Stimulated activated CD4-positive, alpha-beta T cell treated with anti-CD3 and anti-CD28 coated beads, Interleukin-2, amount 100 ng/mL, for 24 hours (primary cell): ENCODE results near the gene DLG2.

Source experiments
- DNase-seq, 2 donors: peaks; one replicate each; pipeline ENCODE4 v3.0.0-alpha.2; 2020

Gene DLG2

DNA sequence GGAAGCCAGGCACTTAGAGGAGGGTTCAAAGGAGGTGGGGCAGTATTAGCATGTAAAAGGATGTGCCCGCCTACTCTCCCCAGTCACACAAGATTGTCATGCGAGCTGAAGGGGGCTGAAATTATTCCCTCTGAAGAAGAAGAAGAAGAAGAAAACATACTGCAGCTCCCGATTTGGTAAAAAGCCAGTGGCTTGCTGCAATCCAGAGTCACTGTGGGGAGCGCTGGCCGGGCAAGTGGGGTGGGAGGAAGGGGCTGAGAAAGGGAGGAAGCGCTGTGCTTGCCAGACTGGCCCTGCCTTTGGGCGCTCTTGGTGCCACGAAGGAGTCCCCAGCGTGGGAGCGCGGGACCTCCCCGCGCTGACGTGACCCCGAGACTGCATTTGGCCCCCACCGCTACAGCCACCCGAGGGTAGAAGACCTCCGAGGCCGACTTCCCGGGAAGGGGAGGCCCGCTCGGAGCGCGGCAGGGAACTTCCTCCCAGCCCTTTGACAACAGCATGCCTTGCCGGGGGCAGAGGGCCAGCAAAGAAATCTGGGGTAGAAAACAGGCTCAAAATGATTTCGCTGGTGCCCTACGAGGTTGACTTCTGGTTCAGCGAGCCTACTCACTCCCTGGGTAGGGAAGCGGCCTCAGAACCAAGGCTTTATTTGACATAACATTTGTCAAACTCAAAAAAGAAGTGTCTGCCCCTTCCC lies 906.3 kb downstream of the DLG2 start:
- peak in 1 of 2 donors; percentile 1 for DNase-seq

- no peak for DNase-seq
Observed at GRCh38 chr11:84719935-84720577, 907.1 kb downstream of the DLG2 start.

GRCh38 chr11:84714316-84714780 lies 912.8 kb downstream of the DLG2 start:
- DNase-seq: peak in 1 of 2 donors; percentile 6

DNA sequence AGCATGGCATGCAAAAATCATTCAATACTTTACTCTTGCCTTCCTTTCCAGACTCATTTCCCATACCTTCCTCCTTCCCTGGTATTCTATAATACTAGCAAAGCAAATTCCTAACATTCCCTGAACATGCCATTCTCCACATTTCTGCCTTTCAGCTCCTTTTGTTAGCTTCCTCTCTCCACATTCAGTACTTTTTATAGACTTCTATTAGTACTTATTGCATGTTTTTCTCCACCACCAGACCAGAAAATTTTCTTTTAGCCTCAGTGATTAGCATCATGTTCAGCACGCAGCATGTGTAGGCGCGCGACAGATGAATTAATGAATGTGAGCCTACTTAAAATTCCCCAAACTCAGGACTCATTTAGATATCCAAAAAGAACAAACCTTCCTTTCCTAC lies 935.3 kb downstream of the DLG2 start:
- DNase-seq: no peak

GRCh38 chr11:84687433-84687832 lies 939.7 kb downstream of the DLG2 start:
- DNase-seq: no peak

DNA sequence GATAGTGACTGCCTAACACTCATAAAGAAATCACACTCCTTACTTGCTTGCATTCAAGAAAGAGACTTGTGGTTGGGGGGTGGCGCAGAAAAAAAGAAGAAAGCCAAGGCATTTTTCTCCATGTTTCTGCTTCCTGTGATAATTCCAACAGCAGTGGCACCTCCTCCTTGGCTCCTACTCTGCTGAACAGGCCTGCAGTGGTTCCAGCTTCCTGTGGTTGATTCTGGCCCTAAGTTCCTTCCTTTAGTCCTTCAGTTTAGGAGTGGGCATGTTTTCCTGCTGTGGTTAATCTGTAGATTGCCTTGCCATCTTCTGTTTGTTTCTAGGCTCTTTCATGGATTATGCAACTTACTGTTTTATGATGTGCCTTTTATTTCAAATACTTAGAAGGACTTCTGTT lies 940.4 kb downstream of the DLG2 start:
- DNase-seq: no peak

DNA sequence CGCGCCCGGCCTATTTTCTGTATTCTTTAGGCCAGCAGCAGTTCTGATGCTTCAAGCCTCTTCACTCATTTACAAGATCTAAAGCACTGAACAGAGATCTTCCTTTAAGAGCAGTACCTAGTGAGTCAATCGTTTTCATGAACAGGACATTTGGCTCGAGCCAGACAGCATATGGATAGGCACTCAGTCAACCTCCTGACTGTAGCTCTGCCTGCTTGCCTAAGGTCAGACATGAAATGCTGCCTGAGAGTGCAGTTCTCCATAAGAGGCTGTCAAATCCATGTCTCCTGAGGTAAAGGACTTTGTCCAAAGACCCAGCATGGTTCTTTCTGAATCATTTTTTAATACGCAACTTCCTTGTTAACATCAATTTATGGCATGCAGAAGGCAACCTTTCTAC lies 941.2 kb downstream of the DLG2 start:
- DNase-seq: no peak

DNA sequence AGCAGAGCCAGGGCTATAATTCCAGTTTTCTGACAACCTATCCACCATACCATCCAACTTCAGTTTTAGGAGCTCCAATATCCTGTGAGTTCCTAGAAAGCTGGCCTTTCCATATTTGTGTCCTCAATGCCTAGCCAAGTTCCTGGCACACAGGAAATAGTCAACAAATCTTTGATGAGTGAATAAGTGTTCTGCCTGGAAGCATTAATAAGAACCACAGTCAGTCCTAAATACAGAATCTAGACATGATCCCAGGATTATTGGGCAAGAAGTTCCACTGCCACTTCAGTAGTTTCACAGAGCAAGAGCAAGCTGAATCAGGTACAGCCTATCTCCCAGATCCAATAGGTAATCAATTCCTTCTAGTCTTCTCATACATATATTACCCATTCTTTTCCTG lies 942.0 kb downstream of the DLG2 start:
- no peak for DNase-seq

DNA sequence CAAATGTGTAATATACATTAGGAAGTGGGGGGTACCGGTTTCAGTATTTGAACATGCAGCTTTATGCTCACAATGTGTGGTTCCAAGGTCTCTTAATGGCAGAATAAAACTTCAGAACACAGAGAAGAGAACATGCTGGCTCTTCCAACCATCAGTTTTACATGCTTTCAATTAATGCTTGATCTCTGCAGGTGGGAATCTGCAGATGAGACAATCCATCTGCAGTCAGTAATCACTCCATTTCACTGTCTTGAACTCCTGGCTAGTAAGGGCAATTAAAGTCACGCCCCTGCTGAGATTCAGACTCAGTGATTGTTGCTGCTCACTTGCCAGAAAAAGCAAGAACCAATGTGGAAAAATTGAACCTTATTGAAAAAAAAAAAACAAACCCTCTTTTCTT lies 945.7 kb downstream of the DLG2 start:
- no peak for DNase-seq

DNA sequence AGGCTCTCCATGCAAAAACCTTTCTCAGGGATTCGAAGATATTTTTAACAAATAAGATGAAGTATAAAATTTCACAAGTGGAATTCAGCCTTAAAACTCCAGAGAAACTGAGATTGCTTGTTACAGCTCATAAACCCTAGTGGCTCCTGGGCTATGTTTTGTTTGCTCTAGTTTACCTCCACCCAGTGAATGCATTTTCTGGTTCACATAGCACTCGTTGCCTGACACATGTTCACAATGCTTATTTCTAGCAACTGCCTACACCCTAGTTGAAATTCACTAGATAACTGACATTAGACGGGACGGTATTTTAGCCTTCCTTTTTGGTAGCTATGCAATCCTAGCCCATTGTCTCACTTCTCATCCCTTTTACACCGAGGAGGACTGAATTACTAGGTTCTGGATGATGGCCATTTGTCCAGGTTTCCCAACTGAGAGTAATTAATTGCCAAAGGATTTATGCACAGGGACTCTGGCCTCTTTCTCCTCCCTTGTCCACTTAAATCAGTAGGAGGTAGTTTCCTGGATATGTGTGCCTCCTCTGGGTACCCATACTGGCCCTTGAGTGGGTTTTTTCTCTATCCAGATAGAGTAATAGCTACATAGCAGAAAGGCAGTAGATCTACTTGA lies 951.6 kb downstream of the DLG2 start:
- no peak for DNase-seq

DNA sequence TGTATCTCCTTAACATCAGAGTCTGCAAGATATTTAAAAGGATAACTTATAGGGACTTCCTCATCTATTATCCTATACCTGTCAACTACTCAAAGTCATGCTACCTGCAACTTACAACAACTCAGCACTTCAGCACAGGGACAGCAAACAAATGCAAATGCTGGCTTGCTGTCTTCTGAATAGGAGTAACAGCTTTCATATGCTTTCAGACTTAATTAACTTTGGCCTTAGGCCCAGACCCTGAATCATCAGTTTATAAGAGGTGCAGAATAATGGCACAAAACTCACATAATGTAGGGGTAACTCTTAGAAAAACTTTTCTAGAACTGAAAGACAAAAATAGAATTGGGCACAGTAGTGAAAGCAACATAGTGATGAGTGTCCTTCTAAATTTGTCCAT lies 953.4 kb downstream of the DLG2 start:
- no peak for DNase-seq

DNA sequence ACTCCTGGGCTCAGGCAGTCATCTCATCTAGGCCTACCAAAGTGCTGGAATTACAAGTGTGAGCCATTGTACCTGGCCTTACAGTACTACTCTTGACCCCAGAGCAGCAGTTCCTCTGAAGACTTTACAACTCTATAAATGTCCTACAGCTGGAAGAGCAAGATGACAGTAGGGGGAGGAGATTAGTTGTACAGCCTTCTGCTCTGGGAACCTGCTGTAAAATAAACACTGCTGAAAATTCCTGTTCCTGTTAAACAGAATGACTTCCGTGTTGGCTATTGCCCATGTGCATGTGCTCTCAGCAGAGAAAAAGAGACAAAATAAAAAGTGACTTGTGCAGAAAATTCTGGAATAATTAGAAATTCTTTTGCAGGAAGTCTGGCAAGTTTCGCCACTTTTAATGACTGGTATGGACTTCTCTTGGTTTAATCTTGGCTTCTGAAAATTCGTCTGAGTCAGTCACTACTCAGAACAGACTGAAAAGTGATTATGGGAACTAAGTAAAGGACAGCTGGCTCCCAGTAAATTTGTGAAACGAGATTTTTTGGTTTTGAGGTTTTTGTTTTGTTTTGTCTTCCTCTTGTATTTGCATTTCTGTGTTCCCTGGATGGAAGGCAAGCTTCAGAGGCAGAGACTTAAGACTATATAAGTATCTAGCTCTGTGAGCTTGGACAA lies 955.7 kb downstream of the DLG2 start:
- no peak for DNase-seq

DNA sequence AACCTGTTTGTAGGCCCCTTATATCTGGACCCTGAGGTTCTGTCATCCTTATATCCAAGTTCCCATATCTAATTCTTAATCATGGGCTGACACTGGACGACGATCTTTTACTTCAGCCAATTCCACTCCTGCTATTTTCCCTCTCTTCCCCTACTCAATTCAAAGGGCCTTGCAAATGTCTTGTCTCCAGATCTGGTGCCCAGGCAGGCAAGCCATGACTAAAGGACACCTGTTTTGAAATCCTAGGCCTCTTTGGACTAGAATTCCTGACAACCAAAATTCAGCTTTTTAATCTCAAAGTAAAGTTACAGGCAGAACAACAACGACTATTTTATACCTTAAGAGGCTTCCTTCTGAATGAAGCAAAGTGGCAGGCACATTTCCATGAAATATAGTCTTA lies 963.4 kb downstream of the DLG2 start:
- no peak for DNase-seq

DNA sequence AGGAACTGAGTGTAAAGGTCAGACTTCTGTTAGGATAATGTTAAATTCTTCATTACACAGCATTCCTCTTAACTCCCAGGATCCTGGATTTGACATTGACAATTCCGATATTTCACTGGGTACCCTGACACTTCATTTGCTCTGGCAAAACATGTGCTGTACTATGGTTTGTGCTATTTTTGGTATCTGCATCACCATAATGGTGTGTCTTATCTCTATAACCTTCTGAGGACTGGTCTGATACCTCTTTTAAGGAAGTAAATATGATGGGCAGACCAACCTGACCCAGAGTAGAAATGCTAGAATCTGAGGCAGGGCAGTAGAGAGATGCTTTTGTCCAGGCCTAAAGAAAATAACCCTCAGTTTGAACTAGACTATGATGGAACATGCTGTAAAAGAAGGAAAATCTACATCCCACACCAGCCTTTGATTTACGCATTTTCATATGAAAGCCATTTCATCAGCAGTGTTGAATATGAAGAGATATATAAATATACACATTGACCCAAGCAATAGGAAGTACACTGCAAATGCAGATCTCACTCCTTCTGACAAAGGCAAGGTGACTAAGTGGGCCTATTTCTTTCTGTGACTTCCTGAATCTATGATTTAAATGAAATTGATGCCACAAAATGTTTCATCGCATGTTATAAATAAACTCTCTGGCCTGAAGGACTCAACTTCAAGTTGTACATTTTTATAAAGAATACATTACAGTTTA lies 966.7 kb downstream of the DLG2 start:
- no peak for DNase-seq

DNA sequence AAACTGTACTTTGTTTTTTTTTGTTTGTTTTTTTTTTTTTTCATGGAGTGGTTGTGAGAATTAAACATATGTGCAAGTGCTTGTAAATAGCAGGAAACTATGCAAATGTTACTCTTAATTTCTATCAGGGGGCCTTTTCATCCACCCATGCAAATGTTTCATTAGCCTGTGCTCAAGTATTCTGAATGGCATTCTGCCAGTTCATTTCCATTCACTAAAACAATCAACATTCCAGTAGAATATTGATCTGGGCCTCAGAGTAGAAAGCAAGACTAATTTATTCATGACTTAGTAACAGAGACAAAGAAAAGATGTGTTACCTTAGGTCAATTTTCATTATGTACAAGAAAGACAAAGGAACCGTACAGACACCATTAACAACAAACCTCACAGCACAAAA lies 971.4 kb downstream of the DLG2 start:
- DNase-seq: no peak

- DNase-seq: no peak
Observed at GRCh38 chr11:84648471-84648870, 978.7 kb downstream of the DLG2 start.

GRCh38 chr11:84645988-84646694 lies 981.0 kb downstream of the DLG2 start:
- no peak for DNase-seq

- no peak for DNase-seq
Observed at GRCh38 chr11:84642500-84642899, 984.6 kb downstream of the DLG2 start.

DNA sequence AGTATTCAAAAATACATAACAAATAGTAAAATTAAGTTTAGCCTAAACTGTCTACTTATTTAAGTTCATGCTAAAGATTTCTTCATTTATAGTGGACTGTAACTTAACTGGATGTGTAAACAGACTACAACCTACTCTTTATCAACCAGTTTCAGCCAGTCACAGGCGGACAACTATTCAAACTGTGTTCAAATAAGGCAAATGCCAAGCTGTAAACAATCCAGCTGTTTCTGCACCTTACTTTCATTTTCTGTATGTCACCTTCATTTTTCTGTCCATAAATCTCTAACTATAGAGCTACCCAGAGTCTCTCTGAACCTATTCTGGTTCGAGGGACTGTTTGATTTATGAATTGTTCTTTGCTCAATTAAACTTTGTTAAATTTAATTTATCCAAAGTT lies 992.8 kb downstream of the DLG2 start:
- DNase-seq: no peak

- DNase-seq: no peak
Observed at GRCh38 chr11:84628871-84629620, 998.1 kb downstream of the DLG2 start.

DNA sequence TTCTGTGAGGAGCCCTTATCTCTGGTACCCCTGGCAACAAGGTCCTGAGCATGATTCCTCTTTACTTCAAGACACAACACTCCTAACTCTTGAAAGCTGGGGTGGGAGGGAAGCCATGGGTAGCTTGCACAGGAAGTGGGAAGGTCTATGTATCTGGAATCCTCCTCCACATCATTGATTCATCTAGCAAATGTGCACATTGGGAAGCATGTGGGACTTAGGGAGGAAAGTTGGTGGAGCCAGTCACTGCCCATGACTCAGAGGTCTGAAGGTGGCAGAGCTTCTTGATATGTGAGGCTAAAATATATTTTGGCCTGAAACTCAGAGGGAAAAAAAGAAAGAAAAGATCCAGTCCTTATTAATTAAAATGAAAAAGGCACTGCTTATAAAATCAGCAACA lies 1000.9 kb downstream of the DLG2 start:
- DNase-seq: no peak

GRCh38 chr11:84612645-84613044 lies 1014.5 kb downstream of the DLG2 start:
- DNase-seq: no peak
